Parathyroid adenoma (tissue), 2 donors: ENCODE measurements around the gene EYA2.

Experiments
- H2AFZ ChIP-seq: fragments of 300-600 bp; sonication (generic); one replicate; pipeline ENCODE4 v1.7.0; 2017; ENCODE audit warnings: antibody characterized with exemption, mild to moderate bottlenecking
- H3K27ac ChIP-seq: fragments of 300-600 bp; sonication (generic); one replicate; pipeline ENCODE4 v1.7.0; 2017
- H3K27me3 ChIP-seq: fragments of 300-600 bp; sonication (generic); one replicate; pipeline ENCODE4 v1.7.0; 2017; ENCODE audit warnings: low read length; ENCODE audit not compliant: control insufficient read depth, insufficient read depth
- H3K36me3 ChIP-seq: fragments of 300-600 bp; sonication (generic); one replicate; pipeline ENCODE4 v1.7.0; 2017; ENCODE audit warnings: low read length; ENCODE audit not compliant: control insufficient read depth, insufficient read depth
- H3K4me1 ChIP-seq: fragments of 300-600 bp; sonication (generic); one replicate; pipeline ENCODE4 v1.7.0; 2017; ENCODE audit warnings: control low read depth
- H3K4me2 ChIP-seq: fragments of 300-600 bp; sonication (generic); one replicate; pipeline ENCODE4 v1.7.0; 2017; ENCODE audit warnings: low read length
- H3K4me3 ChIP-seq: fragments of 300-600 bp; sonication (generic); one replicate; pipeline ENCODE4 v1.7.0; 2017; ENCODE audit warnings: low read depth, low read length
- H3K79me2 ChIP-seq: fragments of 300-600 bp; sonication (generic); one replicate; pipeline ENCODE4 v1.7.0; 2017; ENCODE audit warnings: control low read depth
- H3K9ac ChIP-seq: fragments of 300-600 bp; sonication (generic); one replicate; pipeline ENCODE4 v1.7.0; 2017; ENCODE audit warnings: mild to moderate bottlenecking
- H3K9me3 ChIP-seq: fragments of 300-600 bp; sonication (generic); one replicate; pipeline ENCODE4 v1.7.0; 2017; ENCODE audit warnings: low read length; ENCODE audit not compliant: control insufficient read depth
- CTCF ChIP-seq: fragments of 300-600 bp; sonication (generic); IDR thresholded peaks from one replicate; pipeline ENCODE4 v1.7.0; 2017; ENCODE audit warnings: antibody characterized with exemption, mild to moderate bottlenecking
- donor health status: primary hyperparathyroidism.

EYA2 gene

GRCh38 chr20:47086316-47086715 lies 191.7 kb downstream of the EYA2 start:
- no peak overlapping the region for H2AFZ ChIP-seq
- no peak overlapping the region for H3K9ac ChIP-seq

GRCh38 chr20:47088335-47088734 lies 193.7 kb downstream of the EYA2 start:
- no peaks in the 10 kb centered on the region for H3K36me3 ChIP-seq
- no peak overlapping the region for H3K4me3 ChIP-seq
- no peaks in the 10 kb centered on the region for H3K4me1 ChIP-seq
- no peaks in the 10 kb centered on the region for H3K27me3 ChIP-seq
- no peak overlapping the region for H3K9ac ChIP-seq
- no peak for TF ChIP-seq CTCF
- H3K27ac ChIP-seq = no peak overlapping the region
- no peak overlapping the region for H3K4me2 ChIP-seq
- H3K9me3 ChIP-seq = no peaks in the 10 kb centered on the region
- no peak overlapping the region for H2AFZ ChIP-seq
- H3K79me2 ChIP-seq = no peaks in the 10 kb centered on the region

More at GRCh38 chr20:47086316-47086715, 191.7 kb downstream of the EYA2 start:
- no peaks in the 10 kb centered on the region for H3K9me3 ChIP-seq
- H3K4me3 ChIP-seq = no peak overlapping the region
- no peaks in the 10 kb centered on the region for H3K36me3 ChIP-seq
- TF ChIP-seq CTCF = no peak
- no peaks in the 10 kb centered on the region for H3K4me1 ChIP-seq
- H3K27me3 ChIP-seq = no peaks in the 10 kb centered on the region
- no peak overlapping the region for H3K4me2 ChIP-seq
- no peak overlapping the region for H3K27ac ChIP-seq
- no peaks in the 10 kb centered on the region for H3K79me2 ChIP-seq

GRCh38 chr20:47089151-47089550 lies 194.5 kb downstream of the EYA2 start:
- H3K79me2 ChIP-seq = no peaks in the 10 kb centered on the region
- TF ChIP-seq CTCF = no peak
- no peaks in the 10 kb centered on the region for H3K4me1 ChIP-seq
- H3K4me2 ChIP-seq = no peak overlapping the region
- H3K36me3 ChIP-seq = no peaks in the 10 kb centered on the region
- H3K4me3 ChIP-seq = no peak overlapping the region
- no peak overlapping the region for H3K27ac ChIP-seq
- no peak overlapping the region for H3K9ac ChIP-seq
- H2AFZ ChIP-seq = no peak overlapping the region
- H3K9me3 ChIP-seq = no peaks in the 10 kb centered on the region
- H3K27me3 ChIP-seq = no peaks in the 10 kb centered on the region

- Histone ChIP-seq H3K9ac (no peak overlapping the region), H3K9me3 (no peaks in the 10 kb centered on the region), H2AFZ (no peak overlapping the region), H3K4me3 (no peak overlapping the region), H3K27me3 (no peaks in the 10 kb centered on the region), H3K4me1 (no peaks in the 10 kb centered on the region), H3K27ac (no peak overlapping the region), H3K4me2 (no peak overlapping the region), H3K79me2 (no peaks in the 10 kb centered on the region), H3K36me3 (no peaks in the 10 kb centered on the region)
- TF ChIP-seq CTCF = no peak
These were observed 196.2 kb downstream of the EYA2 start for GRCh38 chr20:47090835-47091234.

- Histone ChIP-seq H3K4me1 (no peaks in the 10 kb centered on the region), H3K27me3 (no peaks in the 10 kb centered on the region), H3K27ac (no peak overlapping the region), H3K9me3 (no peaks in the 10 kb centered on the region), H3K36me3 (no peaks in the 10 kb centered on the region), H2AFZ (no peak overlapping the region), H3K4me2 (no peak overlapping the region), H3K9ac (no peak overlapping the region), H3K79me2 (no peaks in the 10 kb centered on the region), H3K4me3 (no peak overlapping the region)
- TF ChIP-seq CTCF = no peak
These were observed 198.8 kb downstream of the EYA2 start for GRCh38 chr20:47093320-47093966.
